ENCODE measurements around the gene FGFR2. TPM values are rescaled to one million over a fixed set of nuclear protein-coding genes. Genes with fewer than 3 reads are reported as not detected.

Gene FGFR2
- total RNA-seq, 6 experiments from 2014 or later, result not detected

GRCh38 chr10:121572859-121573537, 25.2 kb downstream of the FGFR2 start:
- no peak overlapping the region for H3K4me3 Mint-ChIP-seq
- peaks cover 4% of the 10 kb centered on the region; the same call in 1 of the 2 replicates for H3K27me3 Mint-ChIP-seq (ENCODE audit: insufficient read depth)
- peaks cover 40% of the 10 kb centered on the region; the same call in 1 of the 2 replicates for H3K9me3 Mint-ChIP-seq
- DNase-seq, result no peak
- no peak overlapping the region for H3K27ac Mint-ChIP-seq
- no peaks in the 10 kb centered on the region for H3K36me3 Mint-ChIP-seq (ENCODE audit: low read depth)
- H3K4me1 Mint-ChIP-seq (ENCODE audit: low read depth), result no peaks in the 10 kb centered on the region
- TF ChIP-seq, protein P1, sequence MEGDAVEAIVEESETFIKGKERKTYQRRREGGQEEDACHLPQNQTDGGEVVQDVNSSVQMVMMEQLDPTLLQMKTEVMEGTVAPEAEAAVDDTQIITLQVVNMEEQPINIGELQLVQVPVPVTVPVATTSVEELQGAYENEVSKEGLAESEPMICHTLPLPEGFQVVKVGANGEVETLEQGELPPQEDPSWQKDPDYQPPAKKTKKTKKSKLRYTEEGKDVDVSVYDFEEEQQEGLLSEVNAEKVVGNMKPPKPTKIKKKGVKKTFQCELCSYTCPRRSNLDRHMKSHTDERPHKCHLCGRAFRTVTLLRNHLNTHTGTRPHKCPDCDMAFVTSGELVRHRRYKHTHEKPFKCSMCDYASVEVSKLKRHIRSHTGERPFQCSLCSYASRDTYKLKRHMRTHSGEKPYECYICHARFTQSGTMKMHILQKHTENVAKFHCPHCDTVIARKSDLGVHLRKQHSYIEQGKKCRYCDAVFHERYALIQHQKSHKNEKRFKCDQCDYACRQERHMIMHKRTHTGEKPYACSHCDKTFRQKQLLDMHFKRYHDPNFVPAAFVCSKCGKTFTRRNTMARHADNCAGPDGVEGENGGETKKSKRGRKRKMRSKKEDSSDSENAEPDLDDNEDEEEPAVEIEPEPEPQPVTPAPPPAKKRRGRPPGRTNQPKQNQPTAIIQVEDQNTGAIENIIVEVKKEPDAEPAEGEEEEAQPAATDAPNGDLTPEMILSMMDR (IDR thresholded peaks at IDR 0.05), result no peak

GRCh38 chr10:121570315-121570714, 27.9 kb downstream of the FGFR2 start:
- Mint-ChIP-seq H3K4me3 (no peak overlapping the region), H3K27ac (no peak overlapping the region), H3K9me3 (peaks cover 43% of the 10 kb centered on the region; the same call in 1 of the 2 replicates), H3K4me1 (ENCODE audit: low read depth) (no peaks in the 10 kb centered on the region), H3K27me3 (ENCODE audit: insufficient read depth) (peaks cover 2% of the 10 kb centered on the region), H3K36me3 (ENCODE audit: low read depth) (no peaks in the 10 kb centered on the region)
- no peak for DNase-seq
- TF ChIP-seq, protein P1 (IDR thresholded peaks at IDR 0.05), result no peak

DNA sequence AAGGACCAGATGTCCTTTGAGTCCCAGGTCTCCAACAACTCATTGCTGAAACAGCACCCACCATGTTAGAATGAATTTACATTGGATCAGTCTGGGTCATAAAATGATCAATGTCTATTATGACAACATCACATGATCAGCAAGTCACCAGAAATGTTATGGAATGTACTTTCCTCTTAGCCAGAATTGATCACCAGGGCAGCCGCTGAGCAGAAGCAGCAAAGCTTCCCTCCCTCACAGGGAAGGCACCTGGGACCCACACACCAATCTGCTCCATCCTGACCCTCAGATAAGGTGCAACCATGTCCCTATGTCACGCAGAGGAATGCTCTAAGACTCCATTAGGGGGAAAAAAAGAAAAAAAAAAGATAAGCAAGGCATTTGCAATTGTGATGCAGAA, 30.0 kb downstream of the FGFR2 start:
- H3K9me3 Mint-ChIP-seq, result peaks cover 29% of the 10 kb centered on the region; the same call in 1 of the 2 replicates
- H3K4me3 Mint-ChIP-seq, result no peak overlapping the region
- H3K4me1 Mint-ChIP-seq (ENCODE audit: low read depth), result no peaks in the 10 kb centered on the region
- H3K36me3 Mint-ChIP-seq (ENCODE audit: low read depth), result no peaks in the 10 kb centered on the region
- no peak for DNase-seq
- H3K27ac Mint-ChIP-seq, result no peak overlapping the region
- H3K27me3 Mint-ChIP-seq (ENCODE audit: insufficient read depth), result peaks cover 2% of the 10 kb centered on the region
- TF ChIP-seq, protein P1 (IDR thresholded peaks at IDR 0.05), result no peak

GRCh38 chr10:121567569-121567968, 30.7 kb downstream of the FGFR2 start:
- DNase-seq, result no peak
- Mint-ChIP-seq H3K36me3 (ENCODE audit: low read depth) (no peaks in the 10 kb centered on the region), H3K27me3 (ENCODE audit: insufficient read depth) (peaks cover 2% of the 10 kb centered on the region), H3K4me3 (no peak overlapping the region), H3K9me3 (peaks cover 26% of the 10 kb centered on the region; the same call in 1 of the 2 replicates), H3K27ac (no peak overlapping the region), H3K4me1 (ENCODE audit: low read depth) (no peaks in the 10 kb centered on the region)
- TF ChIP-seq, protein P1 (IDR thresholded peaks at IDR 0.05), result no peak

DNA sequence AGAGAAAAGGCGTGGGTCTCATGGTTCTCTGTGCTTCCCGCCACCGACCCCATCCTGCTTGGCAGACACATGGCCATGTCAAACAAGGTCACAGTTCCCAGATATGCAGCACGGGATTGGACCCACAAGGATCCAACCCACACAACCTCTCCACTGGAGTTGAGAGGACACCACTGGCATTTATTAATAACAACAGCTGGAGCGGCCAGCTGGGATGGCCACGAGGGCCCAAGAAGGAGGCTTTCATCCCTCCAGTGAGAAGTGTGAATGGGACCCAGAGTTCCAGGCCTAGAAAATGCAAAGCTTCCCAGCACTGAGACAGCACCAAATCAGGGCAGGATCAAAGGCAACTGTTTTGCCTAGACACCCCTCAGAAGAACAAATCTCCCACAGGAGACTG, 31.5 kb downstream of the FGFR2 start:
- TF ChIP-seq, protein P1 (IDR thresholded peaks at IDR 0.05), result no peak
- H3K4me1 Mint-ChIP-seq (ENCODE audit: low read depth), result no peaks in the 10 kb centered on the region

More for the DNA sequence above, 31.5 kb downstream of the FGFR2 start:
- H3K27me3 Mint-ChIP-seq (ENCODE audit: insufficient read depth), result peaks cover 2% of the 10 kb centered on the region
- peaks cover 30% of the 10 kb centered on the region; the same call in 1 of the 2 replicates for H3K9me3 Mint-ChIP-seq
- no peak for DNase-seq
- H3K36me3 Mint-ChIP-seq (ENCODE audit: low read depth), result no peaks in the 10 kb centered on the region
- no peak overlapping the region for H3K4me3 Mint-ChIP-seq
- no peak overlapping the region for H3K27ac Mint-ChIP-seq
